HG03025 (cell line): ENCODE results near the gene PLD1.
"Not testable (repeated sequence)": the region's sequence is repeated elsewhere in the genome, so short reads cannot be mapped to it uniquely, and the experiment has no call there.

Experiments used
- ATAC-seq: cut with Tn5 transposase; IDR thresholded peaks from one replicate; pipeline ENCODE4 v1.9.1; 2021; ENCODE audit warnings: mild to moderate bottlenecking, moderate library complexity; ENCODE audit not compliant: unreplicated experiment, low FRiP score

The PLD1 gene

GRCh38 chr3:171748064-171748924 is 62.0 kb downstream of the PLD1 start:
- ATAC-seq, result no peak

DNA sequence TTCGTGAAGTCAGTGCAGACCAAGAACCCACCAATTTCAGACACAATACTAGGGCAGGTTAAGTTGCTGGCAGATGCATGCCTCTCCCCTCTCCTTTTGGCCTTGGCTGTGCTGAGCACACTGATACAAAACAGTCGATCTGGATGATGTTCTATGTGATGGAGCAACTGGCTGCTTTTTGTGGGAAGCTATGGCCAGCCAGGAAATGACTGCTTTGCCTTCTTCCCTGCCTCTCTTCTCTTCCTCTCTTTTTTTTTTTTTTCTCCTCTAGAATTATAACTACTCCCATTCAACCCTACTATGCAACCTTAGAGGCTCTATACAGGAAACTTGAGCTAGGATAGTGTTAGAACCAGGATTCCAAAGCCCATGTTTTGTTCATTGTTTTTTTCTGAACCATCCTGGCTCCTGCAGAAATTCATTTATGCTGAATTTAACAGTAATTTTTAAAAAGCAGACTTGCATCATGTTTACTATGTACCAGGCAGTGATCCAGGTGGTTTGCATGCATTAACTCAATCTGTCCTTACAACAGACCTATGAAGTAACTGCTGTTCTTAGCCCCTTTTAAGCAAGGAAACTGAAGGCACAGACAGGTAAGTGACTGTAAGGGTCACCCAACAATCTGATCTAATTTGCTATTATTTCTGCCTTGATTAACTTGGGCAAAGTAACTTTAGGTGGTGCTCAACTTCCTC is 62.9 kb downstream of the PLD1 start:
- ATAC-seq, result no peak

DNA sequence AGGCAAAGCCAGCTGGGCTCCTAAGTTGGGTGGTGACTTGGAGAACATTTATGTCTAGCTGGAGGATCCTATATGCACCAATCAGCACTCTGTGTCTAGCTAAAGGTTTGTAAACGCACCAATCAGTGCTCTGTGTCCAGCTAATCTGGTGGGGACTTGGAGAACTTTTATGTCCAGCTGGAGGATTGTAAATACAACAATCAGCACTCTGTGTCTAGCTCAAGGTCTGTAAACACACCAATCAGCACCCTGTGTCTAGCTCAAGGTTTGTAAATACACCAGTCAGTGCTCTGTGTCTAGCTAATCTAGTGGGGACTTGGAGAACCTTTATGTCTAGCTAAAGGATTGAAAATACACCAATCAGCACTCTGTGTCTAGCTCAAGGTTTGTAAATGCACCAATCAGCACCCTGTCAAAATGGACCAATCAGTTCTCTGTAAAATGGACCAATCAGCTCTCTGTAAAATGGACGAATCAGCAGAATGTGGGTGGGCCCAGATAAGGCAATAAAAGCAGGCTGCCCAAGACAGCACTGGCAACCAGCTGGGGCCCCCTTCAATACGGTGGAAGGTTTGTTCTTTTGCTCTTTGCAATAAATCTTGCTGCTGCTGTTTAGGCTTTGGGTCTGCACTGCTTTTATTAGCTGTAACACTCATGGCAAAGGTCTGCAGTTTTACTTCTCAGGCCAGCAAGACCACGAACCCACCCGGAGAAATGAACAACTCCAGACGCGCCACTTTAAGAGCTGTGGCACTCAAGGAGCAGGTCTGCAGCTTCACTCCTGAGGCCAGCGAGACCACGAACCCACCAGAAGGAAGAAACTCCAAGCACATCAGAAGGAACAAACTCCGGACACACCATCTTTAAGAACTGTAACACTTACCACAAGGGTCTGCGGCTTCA is 63.7 kb downstream of the PLD1 start:
- not testable (repeated sequence) for ATAC-seq

DNA sequence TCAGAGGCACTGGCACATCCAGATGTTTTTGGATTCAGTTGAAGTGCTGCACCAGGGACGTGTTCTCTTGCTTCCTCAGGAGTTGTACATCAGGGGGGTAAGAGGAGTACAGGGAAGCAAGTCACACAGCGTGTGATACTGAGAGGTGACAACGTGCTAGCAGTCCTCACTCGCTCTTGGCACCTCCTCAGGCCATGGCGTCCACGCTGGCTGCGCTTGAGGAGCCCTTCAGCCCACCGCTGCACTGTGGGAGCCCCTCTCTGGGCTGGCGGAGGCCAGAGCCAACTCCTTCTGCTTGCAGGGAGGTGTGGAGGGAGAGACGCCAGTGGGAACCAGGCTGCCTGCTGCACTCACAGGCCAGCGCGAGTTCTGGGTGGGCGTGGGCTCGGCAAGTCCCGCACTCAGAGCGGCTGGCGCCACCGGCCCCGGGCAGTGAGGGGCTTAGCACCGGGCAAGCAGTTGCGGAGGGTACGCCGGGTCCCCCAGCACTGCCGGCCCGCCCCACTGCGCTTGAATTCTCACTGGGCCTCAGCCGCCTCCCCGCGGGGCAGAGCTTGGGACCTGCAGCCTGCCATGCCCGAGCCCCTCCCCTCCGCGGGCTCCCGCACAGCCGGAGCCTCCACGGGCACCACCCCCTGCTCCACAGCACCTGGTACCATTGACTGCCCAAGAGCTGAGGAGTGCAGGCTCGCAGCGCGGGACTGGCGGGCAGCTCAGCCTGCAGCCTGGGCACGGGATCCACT is 64.5 kb downstream of the PLD1 start:
- ATAC-seq, result no peak

GRCh38 chr3:171744158-171744741 is 66.0 kb downstream of the PLD1 start:
- ATAC-seq, result no peak

GRCh38 chr3:171743327-171744157 is 66.7 kb downstream of the PLD1 start:
- no peak for ATAC-seq

DNA sequence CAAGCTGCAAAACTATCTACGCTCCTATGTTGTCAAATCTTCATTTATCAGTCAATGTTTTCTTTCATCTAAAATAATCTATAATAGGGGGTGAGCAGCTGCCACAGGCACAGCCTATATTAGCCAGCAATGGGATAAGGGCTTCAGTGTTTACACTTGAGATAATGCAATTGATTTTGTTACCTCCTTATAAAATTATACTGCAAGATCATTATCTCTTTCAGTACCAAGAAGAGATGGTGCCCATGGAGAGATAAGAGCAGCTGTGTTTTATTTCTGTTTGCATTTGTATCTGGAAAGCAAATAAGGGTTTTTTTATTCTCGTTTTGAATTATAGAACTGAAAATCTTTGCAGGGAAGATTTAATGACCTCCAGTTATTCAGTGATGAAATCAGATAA is 68.9 kb downstream of the PLD1 start:
- ATAC-seq, result no peak

DNA sequence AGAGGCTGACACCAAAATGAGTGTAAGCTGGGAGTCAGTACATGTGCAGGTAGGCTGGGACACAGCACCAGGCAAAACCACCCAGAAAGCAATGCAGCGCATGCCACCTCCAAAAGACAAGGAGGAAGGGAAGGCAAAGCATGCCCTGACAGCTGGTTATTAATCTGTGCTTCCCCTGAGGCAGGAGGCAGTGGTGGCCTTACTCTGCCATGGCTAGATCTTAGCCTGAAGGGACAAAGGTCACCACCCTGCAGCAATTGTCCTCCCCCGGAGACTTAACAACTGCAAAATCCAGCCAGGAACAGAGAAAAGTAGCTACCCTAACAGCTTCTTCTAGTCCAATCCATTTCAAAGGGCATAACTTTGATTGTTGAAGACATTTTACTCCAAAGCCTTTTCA is 73.7 kb downstream of the PLD1 start:
- ATAC-seq, result no peak

- ATAC-seq, result no peak
These were observed 76.7 kb downstream of the PLD1 start for GRCh38 chr3:171733561-171733960.

DNA sequence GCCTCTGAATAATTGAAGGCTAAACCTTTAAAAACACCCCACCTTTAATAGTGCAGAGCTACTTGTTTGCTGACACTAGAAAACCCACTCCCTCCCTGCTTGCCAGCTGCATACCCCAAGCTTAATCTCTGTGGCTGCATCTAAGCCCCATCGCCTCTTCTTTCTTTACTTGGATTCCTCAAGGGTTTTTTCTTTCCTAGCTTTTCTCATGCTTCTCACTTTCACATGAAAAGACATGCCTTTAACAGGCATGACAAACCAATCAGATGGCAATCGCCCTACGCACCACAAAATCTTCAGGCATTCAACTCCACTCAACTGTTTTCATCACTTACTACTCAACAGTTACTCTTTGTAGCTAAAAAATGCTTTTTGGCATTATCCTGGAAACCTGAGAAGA is 77.5 kb downstream of the PLD1 start:
- ATAC-seq, result no peak

DNA sequence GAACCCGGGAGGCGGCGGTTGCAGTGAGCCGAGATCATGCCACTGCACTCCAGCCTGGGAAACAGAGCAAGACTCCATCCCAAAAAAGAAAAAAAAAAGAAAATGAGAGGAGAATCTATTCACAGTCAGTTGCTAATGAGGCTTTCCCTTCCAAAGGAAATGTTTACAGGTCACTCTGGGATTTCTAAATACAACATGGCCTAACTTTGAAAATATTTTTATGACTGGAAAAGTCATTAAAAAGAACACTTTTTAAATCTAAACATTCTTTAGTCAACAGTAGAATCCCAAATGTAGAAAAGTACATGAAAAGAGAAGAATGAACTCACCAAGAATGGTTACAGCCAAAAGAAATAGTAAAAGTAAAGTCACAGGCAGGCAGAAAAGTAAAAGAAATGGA is 78.6 kb downstream of the PLD1 start:
- ATAC-seq, result no peak

- no peak for ATAC-seq
These were observed 80.6 kb downstream of the PLD1 start for GRCh38 chr3:171729452-171730334.

DNA sequence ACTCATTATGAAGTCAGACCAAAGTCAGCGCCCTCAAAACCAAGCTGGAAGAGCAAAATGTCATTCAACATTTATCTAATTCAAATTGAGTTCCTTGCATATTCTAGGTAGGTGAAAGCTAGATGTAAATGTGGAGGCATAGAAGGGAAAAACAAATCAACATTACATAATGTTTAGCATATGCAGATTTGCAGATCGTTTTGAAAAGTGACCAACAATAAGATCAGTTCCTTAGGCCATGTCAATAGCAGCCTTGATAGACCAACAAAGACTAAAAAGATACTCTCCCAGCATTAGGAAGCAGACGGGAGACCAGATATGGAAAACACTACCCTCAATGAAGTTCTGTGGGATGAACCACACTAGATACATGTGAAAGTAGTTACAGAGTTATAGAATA is 83.0 kb downstream of the PLD1 start:
- no peak for ATAC-seq

DNA sequence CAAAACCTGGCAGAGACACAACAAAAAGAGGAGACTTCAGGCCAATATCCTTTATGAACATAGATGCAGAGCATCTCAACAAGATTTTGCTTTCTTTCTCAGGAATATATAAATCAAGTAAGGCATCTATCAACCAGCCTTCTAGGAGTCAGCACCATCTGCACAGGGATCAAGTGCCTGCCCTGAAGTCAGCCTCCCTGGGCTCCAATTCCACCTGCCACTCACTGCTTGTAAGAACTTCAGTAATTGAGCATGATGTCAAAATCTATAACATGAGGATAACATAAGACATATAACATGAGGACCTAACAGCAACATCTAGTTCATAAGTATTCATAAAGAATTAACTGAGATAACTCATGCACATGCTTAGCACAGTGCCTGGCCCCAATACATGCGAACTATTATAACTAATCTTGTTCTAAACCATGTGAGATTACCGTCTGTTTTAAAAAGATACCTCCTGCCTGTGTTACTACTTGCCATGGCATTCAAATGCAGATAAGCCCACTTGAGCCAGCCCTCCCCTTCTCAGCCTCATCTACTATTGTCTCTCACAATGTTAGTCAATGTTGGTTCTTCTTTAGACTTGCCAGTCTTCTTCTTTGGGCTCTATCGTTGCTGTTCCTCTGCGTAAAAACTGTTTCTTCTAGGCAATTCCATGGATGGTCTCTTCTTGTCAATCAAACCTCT is 91.6 kb downstream of the PLD1 start:
- ATAC-seq, result no peak

DNA sequence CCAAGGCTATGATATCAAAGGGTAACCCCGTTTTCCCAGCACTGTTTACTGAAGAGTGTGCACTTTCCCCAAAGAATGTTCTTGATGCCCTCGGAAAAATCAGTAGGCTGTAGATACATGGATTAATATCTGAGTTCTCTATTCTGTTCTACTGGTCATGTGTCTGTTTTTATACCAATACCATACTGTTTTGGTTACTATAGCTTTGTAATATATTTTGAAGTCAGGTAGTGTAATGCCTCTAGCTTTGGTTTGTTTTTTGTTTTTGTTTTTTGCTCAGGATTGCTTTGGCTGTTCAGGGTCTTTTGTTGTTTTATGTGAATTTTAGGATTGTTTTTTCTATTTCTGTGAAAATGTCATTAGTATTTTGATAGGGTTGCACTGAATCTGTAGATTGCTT is 95.1 kb downstream of the PLD1 start:
- no peak for ATAC-seq

GRCh38 chr3:171712171-171712938 is 97.9 kb downstream of the PLD1 start:
- ATAC-seq, result no peak
